MM.1S (cell line): ENCODE measurements around the gene NELFB.
A peak's percentile ranks its signal among the peaks of the same experiment; 100 is the strongest.

Experiments
- DNase-seq: peaks from one replicate; pipeline ENCODE4 v3.0.0-alpha.2; 2015
- H2AFZ ChIP-seq: fragments of 300-600 bp; sonication (generic); 2 replicates; pipeline ENCODE4 v1.6.0; 2016; ENCODE audit warnings: antibody characterized with exemption, low read length
- H3F3A ChIP-seq: fragments of 300-600 bp; sonication (generic); 2 replicates; pipeline ENCODE4 v1.6.1; 2016; ENCODE audit warnings: mild to moderate bottlenecking, antibody characterized with exemption, low read length, moderate library complexity, mixed read lengths; ENCODE audit not compliant: insufficient read depth
- H3K27ac ChIP-seq: fragments of 300-600 bp; sonication (generic); 2 replicates; pipeline ENCODE4 v1.5.1; 2016; ENCODE audit warnings: mild to moderate bottlenecking, low read length
- H3K27me3 ChIP-seq: fragments of 300-600 bp; sonication (generic); replicated peaks from 2 replicates; pipeline ENCODE4 v1.6.0; 2016; ENCODE audit warnings: low read length; ENCODE audit not compliant: insufficient read depth
- H3K36me3 ChIP-seq: fragments of 300-600 bp; sonication (generic); replicated peaks from 2 replicates; pipeline ENCODE4 v1.6.1; 2016; ENCODE audit warnings: mild to moderate bottlenecking, low read length, mixed read lengths; ENCODE audit not compliant: insufficient read depth
- H3K4me1 ChIP-seq: fragments of 300-600 bp; sonication (generic); 2 replicates; pipeline ENCODE4 v1.6.1; 2016; ENCODE audit warnings: low read length, mixed read lengths
- H3K4me2 ChIP-seq: fragments of 300-600 bp; sonication (generic); 2 replicates; pipeline ENCODE4 v1.6.0; 2016; ENCODE audit warnings: low read depth, low read length
- H3K4me3 ChIP-seq: fragments of 300-600 bp; sonication (generic); 2 replicates; pipeline ENCODE4 v1.5.1; 2016; ENCODE audit warnings: low read length, mixed read lengths
- H3K79me2 ChIP-seq: fragments of 300-600 bp; sonication (generic); 2 replicates; pipeline ENCODE4 v1.6.1; 2016; ENCODE audit warnings: mixed run types, low read length, mixed read lengths
- H3K9ac ChIP-seq: fragments of 300-600 bp; sonication (generic); 2 replicates; pipeline ENCODE4 v1.6.1; 2016; ENCODE audit warnings: low read length, mixed read lengths
- H3K9me2 ChIP-seq: fragments of 300-600 bp; sonication (generic); replicated peaks from 2 replicates; pipeline ENCODE4 v1.6.1; 2016; ENCODE audit warnings: mild to moderate bottlenecking, low read length, mixed read lengths; ENCODE audit not compliant: insufficient read depth
- H3K9me3 ChIP-seq: fragments of 300-600 bp; sonication (generic); replicated peaks from 2 replicates; pipeline ENCODE4 v1.6.1; 2016; ENCODE audit warnings: mild to moderate bottlenecking, low read length, mixed read lengths; ENCODE audit not compliant: insufficient read depth
- H4K20me1 ChIP-seq: fragments of 300-600 bp; sonication (generic); 2 replicates; pipeline ENCODE4 v1.6.1; 2016; ENCODE audit warnings: mild to moderate bottlenecking, low read length, moderate library complexity, mixed read lengths; ENCODE audit not compliant: insufficient read depth
- CTCF ChIP-seq: fragments of 300-600 bp; sonication (generic); IDR thresholded peaks from 2 replicates; pipeline ENCODE4 v1.5.1; 2016; ENCODE audit warnings: antibody characterized with exemption, low read length, mixed read lengths
- EZH2 ChIP-seq: fragments of 300-600 bp; sonication (generic); optimal IDR thresholded peaks from 2 replicates; pipeline ENCODE3; 2017; ENCODE audit warnings: low read depth, mild to moderate bottlenecking, antibody characterized with exemption, low read length, mixed read lengths
- EZH2phosphoT487 ChIP-seq: fragments of 300-600 bp; sonication (generic); IDR thresholded peaks from 2 replicates; pipeline ENCODE4 v1.6.1; 2018; ENCODE audit warnings: antibody characterized with exemption, low read length

NELFB gene

GRCh38 chr9:137227054-137227852 lies 27.9 kb upstream of the NELFB start, which contains the start of gene RNF224:
RNF224 (plus strand) TSS chr9:137227502; CDS start chr9:137228336, 834 bp downstream.
- TF ChIP-seq EZH2phosphoT487 (no peak), CTCF (peak; percentile 95)
- no peak within 1 kb of the TSS for H3K4me2 ChIP-seq
- H3K9ac ChIP-seq: no peak within 1 kb of the TSS
- H4K20me1 ChIP-seq: no peaks in the 10 kb centered on the region
- peaks cover 9% of the 10 kb centered on the region; the same call in 1 of the 2 replicates for H3K4me1 ChIP-seq
- no peak within 1 kb of the TSS for H3K27ac ChIP-seq
- H3K9me2 ChIP-seq: no peaks in the 10 kb centered on the region
- H2AFZ ChIP-seq: no peak within 1 kb of the TSS
- no peaks in the 10 kb centered on the region for H3K9me3 ChIP-seq
- no peaks in the 10 kb centered on the region for H3K79me2 ChIP-seq
- no peaks in the 10 kb centered on the region; the same call in 1 of the 2 replicates for H3F3A ChIP-seq
- H3K4me3 ChIP-seq: no peak within 1 kb of the TSS
- DNase-seq: peak; percentile 73
- H3K36me3 ChIP-seq: no peaks in the 10 kb centered on the region
- H3K27me3 ChIP-seq: peaks cover 43% of the 10 kb centered on the region

GRCh38 chr9:137227853-137228505 lies 27.1 kb upstream of the NELFB start:
- no peaks in the 10 kb centered on the region for H3K9me3 ChIP-seq
- H3F3A ChIP-seq: no peaks in the 10 kb centered on the region; the same call in 1 of the 2 replicates
- no peak overlapping the region for H3K27ac ChIP-seq
- H3K4me3 ChIP-seq: no peak overlapping the region
- no peaks in the 10 kb centered on the region for H3K9me2 ChIP-seq
- H3K9ac ChIP-seq: no peak overlapping the region
- no peaks in the 10 kb centered on the region for H3K36me3 ChIP-seq
- no peaks in the 10 kb centered on the region for H3K79me2 ChIP-seq
- H3K27me3 ChIP-seq: peaks cover 50% of the 10 kb centered on the region
- no peaks in the 10 kb centered on the region for H4K20me1 ChIP-seq
- H3K4me2 ChIP-seq: no peak overlapping the region
- H3K4me1 ChIP-seq: peaks cover 9% of the 10 kb centered on the region; the same call in 1 of the 2 replicates
- H2AFZ ChIP-seq: no peak overlapping the region
- no peak for TF ChIP-seq EZH2
- TF ChIP-seq EZH2phosphoT487: no peak
- no peak for TF ChIP-seq CTCF
- no peak for DNase-seq

DNA sequence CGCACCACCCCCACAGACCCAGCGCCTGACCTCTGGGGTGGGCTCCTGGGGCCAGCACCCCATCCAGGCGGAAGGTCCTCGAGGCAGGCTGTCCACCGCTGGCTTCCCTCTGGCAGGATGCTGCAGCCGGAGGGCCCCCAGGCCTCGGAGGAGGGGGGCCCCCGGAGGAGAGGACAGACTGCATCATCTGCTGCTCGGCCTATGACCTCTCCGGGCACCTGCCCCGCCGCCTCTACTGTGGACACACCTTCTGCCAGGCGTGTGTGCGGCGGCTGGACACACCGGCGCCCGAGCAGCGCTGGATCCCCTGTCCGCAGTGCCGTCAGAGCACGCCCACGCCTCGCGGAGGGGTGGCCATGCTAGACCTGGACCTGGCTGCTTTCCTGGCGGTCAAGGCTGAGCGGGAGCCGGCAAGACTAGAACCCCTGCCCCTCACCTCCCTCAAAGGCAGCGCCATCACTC lies 26.6 kb upstream of the NELFB start:
- H3K27ac ChIP-seq: no peak overlapping the region
- no peak overlapping the region for H3K4me3 ChIP-seq
- DNase-seq: no peak
- no peak for TF ChIP-seq EZH2phosphoT487
- no peak for TF ChIP-seq CTCF
- no peak for TF ChIP-seq EZH2
- peaks cover 9% of the 10 kb centered on the region; the same call in 1 of the 2 replicates for H3K4me1 ChIP-seq
- no peaks in the 10 kb centered on the region for H4K20me1 ChIP-seq
- H3K9me3 ChIP-seq: no peaks in the 10 kb centered on the region
- no peak overlapping the region for H2AFZ ChIP-seq
- no peaks in the 10 kb centered on the region for H3K79me2 ChIP-seq
- H3F3A ChIP-seq: no peaks in the 10 kb centered on the region
- H3K27me3 ChIP-seq: peaks cover 55% of the 10 kb centered on the region
- H3K9me2 ChIP-seq: no peaks in the 10 kb centered on the region
- no peaks in the 10 kb centered on the region for H3K36me3 ChIP-seq
- no peak overlapping the region for H3K9ac ChIP-seq
- no peak overlapping the region for H3K4me2 ChIP-seq
